HG03354 (cell line): ENCODE measurements around the gene TCHP.
"Not testable (repeated sequence)": the region's sequence is repeated elsewhere in the genome, so short reads cannot be mapped to it uniquely, and the experiment has no call there.

Source experiments
- ATAC-seq: cut with Tn5 transposase; IDR thresholded peaks from one replicate; pipeline ENCODE4 v1.9.1; 2021; ENCODE audit warnings: mild to moderate bottlenecking; ENCODE audit not compliant: unreplicated experiment, poor library complexity, severe bottlenecking

TCHP gene

DNA sequence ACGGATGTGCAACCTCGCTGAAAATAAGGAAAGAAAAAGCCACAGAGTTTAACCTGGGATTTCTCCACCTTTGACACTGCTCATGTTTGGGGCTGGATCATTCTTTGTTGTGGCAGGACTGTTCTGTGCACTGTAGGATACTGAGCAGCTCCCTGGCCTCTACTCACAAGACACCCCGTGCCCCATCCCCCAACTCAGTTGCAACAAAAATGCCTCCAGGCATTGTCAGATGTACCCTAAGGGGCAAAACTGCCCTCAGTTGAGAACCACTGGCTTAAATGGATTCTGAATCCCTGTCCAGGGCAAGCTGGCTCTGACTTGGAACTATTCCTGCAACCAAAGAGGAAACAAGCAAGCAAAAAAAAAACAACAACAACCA lies 21.8 kb upstream of the TCHP start:
- ATAC-seq, result no peak

- no peak for ATAC-seq
These were observed 21.3 kb upstream of the TCHP start for GRCh38 chr12:109878749-109879148.

- ATAC-seq, result no peak
These were observed 20.6 kb upstream of the TCHP start for GRCh38 chr12:109879351-109880042.

GRCh38 chr12:109880043-109880931 lies 19.8 kb upstream of the TCHP start, which contains the start of gene GLTP:
GLTP (minus strand) TSS chr12:109880541; CDS start chr12:109880374, 167 bp downstream.
- ATAC-seq, result peak; percentile 94

GRCh38 chr12:109880938-109881337 lies 19.1 kb upstream of the TCHP start:
- ATAC-seq, result no peak

DNA sequence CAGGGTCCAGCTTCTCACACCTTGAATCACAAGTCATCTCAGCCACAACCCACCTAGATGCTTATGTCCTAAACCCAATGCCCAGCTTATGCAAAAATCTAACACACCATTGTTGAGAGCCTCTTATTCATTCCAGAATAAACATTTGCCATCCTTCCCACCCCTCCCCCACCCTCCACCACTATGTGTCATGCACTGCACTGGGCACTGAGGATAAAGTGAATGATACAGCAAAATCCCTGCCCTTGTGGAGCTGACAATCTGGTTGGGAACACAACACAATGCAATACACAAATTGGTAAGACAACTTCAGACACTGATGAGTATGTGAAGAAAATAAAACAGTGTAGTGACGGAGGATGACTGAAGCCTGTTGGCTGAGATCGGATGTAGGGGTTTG lies 18.3 kb upstream of the TCHP start:
- ATAC-seq, result no peak

DNA sequence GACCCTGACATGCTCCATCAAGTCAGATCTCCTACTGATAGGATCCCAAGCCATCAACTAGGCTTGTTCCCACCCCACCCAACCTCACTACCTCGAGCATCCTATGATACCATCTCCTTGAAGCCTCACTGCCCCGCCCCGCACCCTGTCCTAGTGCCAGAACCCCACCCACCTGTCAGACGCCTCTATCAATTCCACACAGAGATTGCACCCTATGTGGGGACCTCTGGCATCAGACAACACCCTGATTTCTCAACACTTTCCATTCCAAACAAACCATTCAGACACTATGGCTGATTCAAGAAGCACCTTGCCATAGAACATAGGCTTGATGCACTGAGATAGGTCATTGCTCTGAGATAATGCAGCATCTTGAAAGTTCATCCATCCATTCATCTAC lies 16.6 kb upstream of the TCHP start:
- no peak for ATAC-seq

GRCh38 chr12:109885616-109886015 lies 14.5 kb upstream of the TCHP start:
- ATAC-seq, result no peak

- peak; percentile 35 for ATAC-seq
These were observed 11.7 kb upstream of the TCHP start for GRCh38 chr12:109888179-109889020.

- no peak for ATAC-seq
These were observed 9.4 kb upstream of the TCHP start for GRCh38 chr12:109890620-109891170.

GRCh38 chr12:109891731-109892130 lies 8.3 kb upstream of the TCHP start:
- not testable (repeated sequence) for ATAC-seq

DNA sequence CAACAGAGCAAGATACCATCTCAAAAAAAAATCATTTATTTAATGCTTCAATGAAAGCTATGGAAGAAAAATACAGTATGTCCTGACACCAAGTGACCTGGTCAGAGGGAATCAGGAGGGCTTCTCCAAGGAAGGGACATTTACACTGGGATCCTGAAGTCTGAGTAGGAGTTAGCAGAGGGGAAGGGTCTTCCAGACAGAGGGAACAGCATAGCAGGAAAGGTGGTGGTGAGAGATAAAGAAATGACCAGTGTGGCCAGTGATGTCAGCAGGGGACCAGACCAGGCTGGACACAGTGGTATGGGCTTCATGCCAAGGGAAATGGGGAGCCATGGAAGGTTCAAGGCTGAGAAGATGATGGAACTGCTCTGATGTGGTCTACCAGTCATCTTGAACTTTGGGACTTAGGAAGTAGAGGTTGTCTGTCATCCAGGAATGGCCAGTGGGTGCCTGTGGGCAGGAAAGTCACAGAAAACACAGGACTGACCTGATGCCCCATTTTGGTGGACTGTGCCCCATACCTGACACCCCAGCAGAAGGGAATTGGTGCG lies 7.8 kb upstream of the TCHP start:
- no peak for ATAC-seq

- peak; percentile 84 for ATAC-seq
These were observed 7.3 kb upstream of the TCHP start for GRCh38 chr12:109892748-109893147.

GRCh38 chr12:109893261-109893995 lies 6.6 kb upstream of the TCHP start:
- peak; percentile 15 for ATAC-seq

- no peak for ATAC-seq
These were observed 5.1 kb upstream of the TCHP start for GRCh38 chr12:109894939-109895338.

GRCh38 chr12:109896188-109896587 lies 3.9 kb upstream of the TCHP start:
- no peak for ATAC-seq

GRCh38 chr12:109897029-109897428 lies 3.0 kb upstream of the TCHP start:
- no peak for ATAC-seq

GRCh38 chr12:109899345-109899744 lies 729 bp upstream of the TCHP start:
- ATAC-seq, result not testable (repeated sequence)
